ENCODE results near the gene LAMA2. TPM values are rescaled to one million over a fixed set of nuclear protein-coding genes. Genes with fewer than 3 reads are reported as not detected.

LAMA2 gene
- total RNA-seq, 3 donors from 2014 or later (not counting 1 experiment from before 2014, with no cell fraction given), result 2.1 to 5.3 (median 3.6) TPM

DNA sequence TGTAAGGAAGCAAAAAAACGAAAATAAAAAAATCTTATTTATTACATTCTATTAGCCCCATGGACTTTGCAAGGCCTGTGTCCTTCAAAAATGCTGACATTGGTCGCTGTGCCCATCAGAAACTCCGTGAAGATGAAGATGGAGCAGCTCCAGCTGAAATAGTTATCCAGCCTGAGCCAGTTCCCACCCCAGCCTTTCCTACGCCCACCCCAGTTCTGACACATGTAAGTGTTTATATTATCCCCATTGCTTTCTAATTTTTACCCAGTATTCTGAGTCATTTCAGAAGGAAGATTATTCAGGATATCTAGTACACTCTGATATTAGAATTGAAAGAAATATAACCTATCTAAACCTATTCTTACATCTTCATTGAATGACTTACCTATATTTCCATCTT lies 609.3 kb downstream of the LAMA2 start:
- Mint-ChIP-seq H3K27ac (peak overlapping the region; percentile 99), H3K9me3 (no peaks in the 10 kb centered on the region), H3K36me3 (no peaks in the 10 kb centered on the region), H3K4me3 (no peak overlapping the region), H3K27me3 (ENCODE audit: low read depth in 2 of 2) (no peaks in the 10 kb centered on the region), H3K4me1 (peaks cover 27% of the 10 kb centered on the region in 2 donors)
- Histone ChIP-seq H3K27ac (ENCODE audit: low read length) (no peak overlapping the region), H3K4me3 (ENCODE audit: low read length) (no peak overlapping the region), H3K9me3 (ENCODE audit: control insufficient read depth, insufficient read depth, low read length) (no peaks in the 10 kb centered on the region), H3K36me3 (ENCODE audit: control insufficient read depth, insufficient read depth, low read length) (no peaks in the 10 kb centered on the region), H3K27me3 (ENCODE audit: control insufficient read depth, insufficient read depth, low read length) (no peaks in the 10 kb centered on the region), H3K4me1 (ENCODE audit: control insufficient read depth, insufficient read depth, low read length) (peaks cover 10% of the 10 kb centered on the region)
- no peak for ATAC-seq
- no peak for DNase-seq
- WGBS (ENCODE audit: insufficient coverage), result 99% methylated on average over 4 of the region's 4 CpGs
- intact Hi-C loops (cut with micrococcal nuclease), result loop anchor here (5.0 to 10.0 kb wide), 2 partner anchors 193 to 530 kb away; no protein-coding TSS in a partner anchor
- TF ChIP-seq, protein P1, sequence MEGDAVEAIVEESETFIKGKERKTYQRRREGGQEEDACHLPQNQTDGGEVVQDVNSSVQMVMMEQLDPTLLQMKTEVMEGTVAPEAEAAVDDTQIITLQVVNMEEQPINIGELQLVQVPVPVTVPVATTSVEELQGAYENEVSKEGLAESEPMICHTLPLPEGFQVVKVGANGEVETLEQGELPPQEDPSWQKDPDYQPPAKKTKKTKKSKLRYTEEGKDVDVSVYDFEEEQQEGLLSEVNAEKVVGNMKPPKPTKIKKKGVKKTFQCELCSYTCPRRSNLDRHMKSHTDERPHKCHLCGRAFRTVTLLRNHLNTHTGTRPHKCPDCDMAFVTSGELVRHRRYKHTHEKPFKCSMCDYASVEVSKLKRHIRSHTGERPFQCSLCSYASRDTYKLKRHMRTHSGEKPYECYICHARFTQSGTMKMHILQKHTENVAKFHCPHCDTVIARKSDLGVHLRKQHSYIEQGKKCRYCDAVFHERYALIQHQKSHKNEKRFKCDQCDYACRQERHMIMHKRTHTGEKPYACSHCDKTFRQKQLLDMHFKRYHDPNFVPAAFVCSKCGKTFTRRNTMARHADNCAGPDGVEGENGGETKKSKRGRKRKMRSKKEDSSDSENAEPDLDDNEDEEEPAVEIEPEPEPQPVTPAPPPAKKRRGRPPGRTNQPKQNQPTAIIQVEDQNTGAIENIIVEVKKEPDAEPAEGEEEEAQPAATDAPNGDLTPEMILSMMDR (IDR thresholded peaks at IDR 0.05), result no peak

DNA sequence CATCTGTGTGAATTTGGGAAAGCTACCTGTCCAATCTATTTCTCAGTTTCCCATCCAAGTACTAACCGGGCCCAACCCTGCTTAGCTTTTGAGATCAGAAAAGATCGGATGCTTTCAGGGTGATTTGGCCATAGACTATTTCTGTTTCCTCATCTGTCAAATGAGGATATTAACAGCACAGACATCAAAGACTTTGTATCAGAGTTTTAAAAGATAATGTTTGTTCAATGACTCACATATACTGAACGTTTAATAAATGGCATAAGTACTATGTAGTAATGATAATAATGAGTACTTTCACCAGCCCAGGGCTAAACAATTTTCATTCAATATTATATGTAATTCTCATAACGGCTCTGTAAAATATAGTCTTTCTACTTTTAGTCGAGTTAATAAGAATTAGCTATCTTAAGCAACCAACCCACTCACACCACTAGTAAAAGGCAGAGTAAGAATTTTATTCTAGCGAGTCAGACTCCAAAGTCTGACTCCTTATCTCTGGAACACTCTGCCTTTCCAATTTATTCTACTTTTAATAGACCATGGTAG lies 610.5 kb downstream of the LAMA2 start:
- Histone ChIP-seq H3K27ac (ENCODE audit: low read length) (no peak overlapping the region), H3K4me3 (ENCODE audit: low read length) (no peak overlapping the region), H3K9me3 (ENCODE audit: control insufficient read depth, insufficient read depth, low read length) (no peaks in the 10 kb centered on the region), H3K27me3 (ENCODE audit: control insufficient read depth, insufficient read depth, low read length) (no peaks in the 10 kb centered on the region), H3K36me3 (ENCODE audit: control insufficient read depth, insufficient read depth, low read length) (no peaks in the 10 kb centered on the region), H3K4me1 (ENCODE audit: control insufficient read depth, insufficient read depth, low read length) (peaks cover 10% of the 10 kb centered on the region)
- ATAC-seq, result no peak
- TF ChIP-seq, protein P1 (IDR thresholded peaks at IDR 0.05), result no peak
- DNase-seq, result no peak
- no peaks in the 10 kb centered on the region for H3K9me3 Mint-ChIP-seq
- WGBS (ENCODE audit: insufficient coverage), result 100% methylated on average over 3 of the region's 6 CpGs
- no peaks in the 10 kb centered on the region for H3K27me3 Mint-ChIP-seq (ENCODE audit: low read depth in 2 of 2)
- H3K4me3 Mint-ChIP-seq, result no peak overlapping the region
- no peaks in the 10 kb centered on the region for H3K36me3 Mint-ChIP-seq
- intact Hi-C loops (cut with micrococcal nuclease), result loop anchor here (5.0 to 10.0 kb wide), 2 partner anchors 191 to 529 kb away; no protein-coding TSS in a partner anchor
- peaks cover 27% of the 10 kb centered on the region in 2 donors for H3K4me1 Mint-ChIP-seq
- H3K27ac Mint-ChIP-seq, result no peak overlapping the region

DNA sequence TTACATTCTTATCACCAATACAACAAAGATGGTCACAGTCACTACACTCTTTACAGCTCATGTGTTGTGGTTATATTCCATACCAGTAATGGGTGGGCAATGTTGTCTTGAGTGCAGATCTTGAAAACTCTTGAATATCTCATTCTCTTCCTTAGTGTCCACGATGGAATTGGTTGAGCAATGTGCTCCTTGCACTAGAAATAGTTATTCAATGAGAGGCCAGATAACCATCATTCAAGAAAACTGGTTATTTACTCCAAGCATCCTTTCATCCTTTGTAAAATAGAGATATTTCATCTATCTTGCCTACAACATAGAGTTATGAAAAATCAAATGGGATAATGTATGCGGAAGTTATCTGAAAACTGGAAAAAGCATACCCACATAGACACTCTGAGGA lies 611.2 kb downstream of the LAMA2 start:
- WGBS (ENCODE audit: insufficient coverage), result 100% methylated on average over 1 of the region's 2 CpGs
- intact Hi-C loops (cut with micrococcal nuclease), result loop anchor here (5.0 to 10.0 kb wide), 2 partner anchors 191 to 528 kb away; no protein-coding TSS in a partner anchor
- no peaks in the 10 kb centered on the region for H3K9me3 ChIP-seq (ENCODE audit: control insufficient read depth, insufficient read depth, low read length)
- Mint-ChIP-seq H3K4me3 (no peak overlapping the region), H3K27ac (no peak overlapping the region), H3K36me3 (no peaks in the 10 kb centered on the region), H3K4me1 (peaks cover 30% of the 10 kb centered on the region in 2 donors), H3K9me3 (no peaks in the 10 kb centered on the region), H3K27me3 (ENCODE audit: low read depth in 2 of 2) (peaks cover 3 to 5% of the 10 kb centered on the region in 2 donors)
- no peak overlapping the region for H3K4me3 ChIP-seq (ENCODE audit: low read length)
- H3K4me1 ChIP-seq (ENCODE audit: control insufficient read depth, insufficient read depth, low read length), result peaks cover 12% of the 10 kb centered on the region
- DNase-seq, result no peak
- H3K27ac ChIP-seq (ENCODE audit: low read length), result no peak overlapping the region
- no peaks in the 10 kb centered on the region for H3K27me3 ChIP-seq (ENCODE audit: control insufficient read depth, insufficient read depth, low read length)
- TF ChIP-seq, protein P1 (IDR thresholded peaks at IDR 0.05), result no peak
- ATAC-seq, result no peak
- H3K36me3 ChIP-seq (ENCODE audit: control insufficient read depth, insufficient read depth, low read length), result no peaks in the 10 kb centered on the region

DNA sequence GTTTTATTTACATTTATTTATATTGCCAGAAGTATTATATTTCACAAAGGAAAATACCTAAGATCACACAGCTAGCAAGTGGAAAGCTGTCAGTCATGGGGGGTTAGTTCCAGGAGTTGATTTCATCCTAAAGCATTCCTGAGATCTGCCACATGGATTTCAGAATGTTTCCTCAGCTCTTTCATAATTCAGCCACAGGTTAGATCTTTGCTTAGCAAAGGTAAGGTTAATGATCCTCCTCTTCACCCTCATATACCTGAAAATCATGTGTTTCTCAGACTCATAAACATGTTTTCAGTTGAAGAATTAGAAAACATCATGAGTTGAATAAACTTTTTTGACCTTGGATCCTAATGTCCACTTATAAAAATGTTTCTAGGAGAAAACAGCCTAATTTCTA lies 611.6 kb downstream of the LAMA2 start:
- DNase-seq (no peak), ATAC-seq (no peak)
- TF ChIP-seq, protein P1 (IDR thresholded peaks at IDR 0.05), result no peak
- H3K36me3 ChIP-seq (ENCODE audit: control insufficient read depth, insufficient read depth, low read length), result no peaks in the 10 kb centered on the region
- no peak overlapping the region for H3K27ac Mint-ChIP-seq
- H3K27me3 Mint-ChIP-seq (ENCODE audit: low read depth in 2 of 2), result peaks cover 3 to 6% of the 10 kb centered on the region in 2 donors
- H3K4me3 Mint-ChIP-seq, result no peak overlapping the region
- no peak overlapping the region for H3K4me3 ChIP-seq (ENCODE audit: low read length)
- H3K9me3 Mint-ChIP-seq, result no peaks in the 10 kb centered on the region
- H3K27ac ChIP-seq (ENCODE audit: low read length), result no peak overlapping the region
- intact Hi-C loops (cut with micrococcal nuclease), result loop anchor here (5.0 to 10.0 kb wide), 2 partner anchors 190 to 528 kb away; no protein-coding TSS in a partner anchor
- H3K36me3 Mint-ChIP-seq, result no peaks in the 10 kb centered on the region
- H3K4me1 ChIP-seq (ENCODE audit: control insufficient read depth, insufficient read depth, low read length), result peaks cover 12% of the 10 kb centered on the region
- H3K27me3 ChIP-seq (ENCODE audit: control insufficient read depth, insufficient read depth, low read length), result no peaks in the 10 kb centered on the region
- H3K4me1 Mint-ChIP-seq, result peaks cover 30% of the 10 kb centered on the region in 2 donors
- no peaks in the 10 kb centered on the region for H3K9me3 ChIP-seq (ENCODE audit: control insufficient read depth, insufficient read depth, low read length)
